IPS DF 4.7 (cell line): ENCODE results near the gene RFX2.

ENCODE experiments used
- DNase-seq: peaks from one replicate; pipeline ENCODE4 v3.0.0-alpha.2; 2013; ENCODE audit warnings: low spot score; ENCODE audit errors: extremely low read depth

RFX2 gene

GRCh38 chr19:6105444-6105843, 4.9 kb downstream of the RFX2 start:
- no peak for DNase-seq

- DNase-seq, result no peak
Measured at GRCh38 chr19:6103894-6104293, 6.4 kb downstream of the RFX2 start.

GRCh38 chr19:6103217-6103644, 7.1 kb downstream of the RFX2 start:
- no peak for DNase-seq

GRCh38 chr19:6101991-6102390, 8.3 kb downstream of the RFX2 start:
- DNase-seq, result no peak

- DNase-seq, result no peak
Measured at GRCh38 chr19:6101291-6101825, 8.9 kb downstream of the RFX2 start.

- DNase-seq, result no peak
Measured at GRCh38 chr19:6100284-6100915, 9.9 kb downstream of the RFX2 start.

- no peak for DNase-seq
Measured at GRCh38 chr19:6099599-6099998, 10.7 kb downstream of the RFX2 start.

GRCh38 chr19:6099033-6099432, 11.3 kb downstream of the RFX2 start:
- no peak for DNase-seq

- DNase-seq, result no peak
Measured at GRCh38 chr19:6098574-6098973, 11.7 kb downstream of the RFX2 start.

GRCh38 chr19:6097911-6098310, 12.4 kb downstream of the RFX2 start:
- DNase-seq, result no peak

- DNase-seq, result no peak
Measured at GRCh38 chr19:6095760-6096159, 14.5 kb downstream of the RFX2 start.

GRCh38 chr19:6092329-6093286, 17.7 kb downstream of the RFX2 start:
- DNase-seq, result no peak

GRCh38 chr19:6091771-6092291, 18.5 kb downstream of the RFX2 start:
- DNase-seq, result no peak

GRCh38 chr19:6090634-6091033, 19.7 kb downstream of the RFX2 start:
- DNase-seq, result no peak

- no peak for DNase-seq
Measured at GRCh38 chr19:6088602-6089049, 21.7 kb downstream of the RFX2 start.

- no peak for DNase-seq
Measured at GRCh38 chr19:6087074-6087571, 23.2 kb downstream of the RFX2 start.

- DNase-seq, result no peak
Measured at GRCh38 chr19:6086068-6086788, 24.1 kb downstream of the RFX2 start.

GRCh38 chr19:6084821-6085220, 25.5 kb downstream of the RFX2 start:
- no peak for DNase-seq

GRCh38 chr19:6079107-6079506, 31.2 kb downstream of the RFX2 start:
- no peak for DNase-seq

- no peak for DNase-seq
Measured at GRCh38 chr19:6078068-6078467, 32.2 kb downstream of the RFX2 start.
